ENCODE data around the gene COX5B. TPM values are rescaled to one million over a fixed set of nuclear protein-coding genes. Genes with fewer than 3 reads are reported as not detected.

COX5B gene, protein sequence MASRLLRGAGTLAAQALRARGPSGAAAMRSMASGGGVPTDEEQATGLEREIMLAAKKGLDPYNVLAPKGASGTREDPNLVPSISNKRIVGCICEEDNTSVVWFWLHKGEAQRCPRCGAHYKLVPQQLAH
- 126 and 142 TPM in 2 replicates for total RNA-seq

DNA sequence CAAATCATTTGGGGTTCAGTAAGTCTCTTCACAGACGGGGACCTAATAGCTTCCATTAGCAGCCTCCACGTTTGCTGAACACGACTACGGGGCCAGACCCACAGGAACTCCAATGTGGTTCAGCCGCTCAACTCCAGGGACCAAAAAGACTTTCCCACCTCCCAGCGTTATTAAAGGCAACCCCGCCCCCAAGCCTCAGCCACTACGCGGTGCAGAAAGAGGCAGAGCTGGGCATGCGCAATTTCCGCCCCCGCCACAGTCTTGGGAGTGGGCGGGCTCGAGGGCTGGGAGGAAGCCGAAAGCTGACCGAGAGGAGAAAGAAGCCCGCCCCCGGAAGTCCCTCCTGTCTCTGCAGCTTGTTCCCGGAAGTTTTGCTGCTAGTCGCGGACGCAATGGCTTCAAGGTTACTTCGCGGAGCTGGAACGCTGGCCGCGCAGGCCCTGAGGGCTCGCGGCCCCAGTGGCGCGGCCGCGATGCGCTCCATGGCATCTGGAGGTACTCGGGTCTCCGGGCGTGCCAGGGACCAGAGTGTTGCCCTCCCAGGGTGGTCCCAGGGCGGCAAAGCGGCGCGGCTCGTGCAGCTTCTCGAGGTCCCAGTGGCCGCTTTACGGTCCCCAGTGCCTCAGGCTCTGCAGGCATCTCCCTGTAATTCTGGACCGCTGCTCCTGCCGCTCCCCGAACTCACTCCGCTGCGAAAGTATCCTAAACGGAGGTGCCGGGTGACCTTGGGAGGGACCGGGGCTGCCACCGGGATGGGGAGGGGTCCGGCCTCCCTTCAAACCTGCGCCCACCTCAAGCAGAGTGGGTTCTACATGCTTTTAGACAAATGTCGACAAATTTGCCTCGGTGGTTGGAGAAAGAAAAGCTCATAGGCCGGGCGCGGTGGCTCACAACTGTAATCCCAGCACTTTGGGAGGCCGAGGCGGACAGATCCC is at the start of gene COX5B:
Gene COX5B, plus strand, starts transcription at position 368 of the 935 bp plus-strand sequence. Its CDS starts 25 bp downstream, at position 393.

GRCh38 chr2:97663962-97664635 is 18.2 kb downstream of the COX5B start, which contains the start of gene ACTR1B:
Gene ACTR1B, minus strand, starts transcription at chr2:97664044. Its CDS starts 154 bp downstream, at chr2:97663890.

GRCh38 chr2:97669448-97669847 is 23.6 kb downstream of the COX5B start, which contains the start of gene C2orf92:
Gene C2orf92, plus strand, starts transcription at chr2:97669713. Its CDS starts 76 bp downstream, at chr2:97669789.

Small RNA genes within 50 kb of the gene (small RNA-seq; reads per million reads assigned to genes)
- not detected for gene RNU4-8P

Other genes with a start within 250 kb of the COX5B start
- gene ANKRD36B, start 56.2 kb upstream of the COX5B start, total RNA-seq = 26.6 and 38.8 TPM in 2 replicates
- gene ACTR1B, start 18.0 kb downstream of the COX5B start, total RNA-seq = 44.8 and 59.9 TPM in 2 replicates
- gene C2orf92, start 23.7 kb downstream of the COX5B start, total RNA-seq = 1.2 and 2.9 TPM in 2 replicates
- not detected in 2 replicates for gene ZAP70, start 67.5 kb downstream of the COX5B start, total RNA-seq